H1 (cell line): ENCODE data around the gene AHCY. TPM values are rescaled to one million over a fixed set of nuclear protein-coding genes. Genes with fewer than 3 reads are reported as not detected.
"Not testable (repeated sequence)": the region's sequence is repeated elsewhere in the genome, so short reads cannot be mapped to it uniquely, and the experiment has no call there.

Experiments used
- CTCF ChIA-PET: fragments of 300-600 bp; sonication (Branson Sonifier 250); formaldehyde crosslinking; loops from one replicate; lab custom pipeline; 2021; ENCODE audit not compliant: partially characterized antibody; lab: Charles Lee
- POLR2A ChIA-PET: fragments of 300-600 bp; sonication (Branson Sonifier 250); formaldehyde crosslinking; loops from one replicate; lab custom pipeline; 2021; ENCODE audit warnings: inconsistent platforms; ENCODE audit not compliant: partially characterized antibody; lab: Charles Lee
- DNase-seq, 2 experiments: peaks; one replicate each; pipeline versions ENCODE4 v3.0.0 to v3.0.0-alpha.2; 2010 to 2022; ENCODE audit warnings: low spot score in 2 of 2, low read depth in 1 of 2, mixed read lengths in 1 of 2
- FAIRE-seq: peaks from 2 replicates; lab custom pipeline; 2011; peaks lifted over from hg19 to GRCh38; lab: Jason Lieb, UNC
- H2AFZ ChIP-seq: 2 replicates; pipeline ENCODE4 v1.8.1; 2012; ENCODE audit warnings: low read length, inconsistent platforms
- H2AK5ac ChIP-seq: 2 replicates; pipeline ENCODE4 v1.6.1; 2013; ENCODE audit warnings: low read depth, low read length
- H2BK120ac ChIP-seq: replicated peaks from 2 replicates; pipeline ENCODE3; 2013; ENCODE audit warnings: low read depth, low read length, inconsistent platforms
- H2BK12ac ChIP-seq: 2 replicates; pipeline ENCODE4 v1.6.1; 2013; ENCODE audit warnings: low read depth, low read length
- H2BK15ac ChIP-seq: 2 replicates; pipeline ENCODE4 v1.6.1; 2013; ENCODE audit warnings: low read length
- H2BK20ac ChIP-seq: 2 replicates; pipeline ENCODE4 v1.6.1; 2013; ENCODE audit warnings: low read length
- H2BK5ac ChIP-seq: 2 replicates; pipeline ENCODE4 v1.6.1; 2013; ENCODE audit warnings: low read depth, low read length
- H3K14ac ChIP-seq: 2 replicates; pipeline ENCODE4 v1.6.1; 2013; ENCODE audit warnings: inconsistent platforms; ENCODE audit not compliant: insufficient read length
- H3K18ac ChIP-seq: 2 replicates; pipeline ENCODE4 v1.6.1; 2013; ENCODE audit warnings: low read length; ENCODE audit errors: extremely low read depth
- H3K23ac ChIP-seq: 2 replicates; pipeline ENCODE4 v1.6.1; 2013; ENCODE audit warnings: inconsistent platforms; ENCODE audit not compliant: insufficient read length
- H3K23me2 ChIP-seq: 2 replicates; pipeline ENCODE4 v1.6.1; 2013; ENCODE audit warnings: low read depth, low read length
- H3K27ac ChIP-seq: 2 replicates; pipeline ENCODE4 v1.6.1; 2011; ENCODE audit warnings: low read depth, low read length, inconsistent platforms
- H3K27me3 ChIP-seq, 4 experiments: replicated peaks in 1 of 4; 1 replicate in 1 of 4; 2 replicates in 3 of 4; pipeline versions ENCODE4 v1.6.1 to v1.8.1; 2011 to 2013; ENCODE audit warnings: low read length in 3 of 4, mild to moderate bottlenecking in 3 of 4, inconsistent platforms in 2 of 4, mixed read lengths in 2 of 4, moderate library complexity in 1 of 4; ENCODE audit not compliant: control insufficient read depth in 3 of 4, insufficient read depth in 3 of 4; ENCODE audit errors: extremely low read depth in 1 of 4
- H3K36me3 ChIP-seq, 4 experiments: 2 replicates each; pipeline versions ENCODE4 v1.6.1 to v1.8.1; 2011 to 2013; ENCODE audit warnings: mild to moderate bottlenecking in 4 of 4, low read length in 3 of 4, moderate library complexity in 2 of 4, control low read depth in 1 of 4, inconsistent platforms in 1 of 4; ENCODE audit not compliant: insufficient read depth in 4 of 4, control insufficient read depth in 2 of 4
- H3K4ac ChIP-seq: replicated peaks from 2 replicates; pipeline ENCODE3; 2013; ENCODE audit warnings: low read length, low read depth, mixed read lengths, inconsistent platforms; ENCODE audit not compliant: insufficient read length
- H3K4me1 ChIP-seq, 4 experiments: replicated peaks in 1 of 4; 1 replicate in 1 of 4; 2 replicates in 3 of 4; pipeline versions ENCODE4 v1.6.1 to v1.8.1; 2011 to 2013; ENCODE audit warnings: low read length in 3 of 4, inconsistent platforms in 2 of 4, mixed read lengths in 1 of 4; ENCODE audit not compliant: insufficient read depth in 4 of 4, control insufficient read depth in 3 of 4
- H3K4me2 ChIP-seq, 2 experiments: 2 replicates each; pipeline versions ENCODE4 v1.6.1 to v1.8.1; 2011 to 2013; ENCODE audit warnings: low read depth in 2 of 2, low read length in 2 of 2, control low read depth in 1 of 2, inconsistent platforms in 1 of 2, mild to moderate bottlenecking in 1 of 2; ENCODE audit not compliant: insufficient read depth in 1 of 2
- H3K4me3 ChIP-seq, 4 experiments: fragments of 200-600, 300-600 bp in 1 of 4; sonication (generic), shearing (Covaris generic), sonication (Bioruptor Twin) in 1 of 4; 2 replicates each; pipeline versions ENCODE4 v1.5.1 to v1.8.1; 2011 to 2016; ENCODE audit warnings: low read length in 4 of 4, low read depth in 3 of 4, control low read depth in 2 of 4, inconsistent platforms in 2 of 4, mild to moderate bottlenecking in 2 of 4, mixed read lengths in 1 of 4, moderate library complexity in 1 of 4; ENCODE audit not compliant: insufficient read depth in 2 of 4; ENCODE audit errors: extremely low read depth in 1 of 4
- H3K56ac ChIP-seq: replicated peaks from 2 replicates; pipeline ENCODE3; 2013; ENCODE audit warnings: low read depth, mild to moderate bottlenecking, mixed read lengths, low read length, inconsistent platforms; ENCODE audit not compliant: insufficient read length
- H3K79me1 ChIP-seq: 2 replicates; pipeline ENCODE4 v1.6.1; 2013; ENCODE audit warnings: low read depth, low read length, control low read depth
- H3K79me2 ChIP-seq, 2 experiments: 2 replicates each; pipeline versions ENCODE4 v1.6.1 to v1.8.1; 2012 to 2013; ENCODE audit warnings: low read length in 2 of 2, mild to moderate bottlenecking in 2 of 2, inconsistent platforms in 1 of 2; ENCODE audit not compliant: insufficient read depth in 2 of 2, control insufficient read depth in 1 of 2
- H3K9ac ChIP-seq, 4 experiments: replicated peaks in 1 of 4; 1 replicate in 1 of 4; 2 replicates in 3 of 4; pipeline versions ENCODE4 v1.6.1 to v1.8.1; 2011 to 2013; ENCODE audit warnings: low read depth in 3 of 4, low read length in 3 of 4, control low read depth in 2 of 4, mild to moderate bottlenecking in 2 of 4, moderate library complexity in 2 of 4, inconsistent platforms in 1 of 4; ENCODE audit errors: extremely low read depth in 1 of 4
- H3K9me3 ChIP-seq, 2 experiments: 2 replicates each; pipeline versions ENCODE4 v1.6.1 to v1.8.1; 2012 to 2013; ENCODE audit warnings: mild to moderate bottlenecking in 2 of 2, moderate library complexity in 2 of 2, control low read depth in 1 of 2, inconsistent platforms in 1 of 2, low read depth in 1 of 2, low read length in 1 of 2, mixed read lengths in 1 of 2; ENCODE audit not compliant: insufficient read depth in 2 of 2
- H4K20me1 ChIP-seq, 2 experiments: replicated peaks in 1 of 2; 2 replicates each; pipeline versions ENCODE3 to v1.8.1; 2011 to 2013; ENCODE audit warnings: inconsistent platforms in 2 of 2, low read length in 2 of 2, mild to moderate bottlenecking in 1 of 2; ENCODE audit not compliant: insufficient read depth in 2 of 2, control insufficient read depth in 1 of 2
- H4K5ac ChIP-seq: 2 replicates; pipeline ENCODE4 v1.6.1; 2013; ENCODE audit warnings: low read length, low read depth, mixed read lengths, inconsistent platforms; ENCODE audit not compliant: insufficient read length
- H4K8ac ChIP-seq: 2 replicates; pipeline ENCODE4 v1.8.0; 2013; ENCODE audit warnings: mild to moderate bottlenecking, moderate library complexity, low read length, inconsistent platforms; ENCODE audit not compliant: insufficient read depth; ENCODE audit errors: extremely low read depth
- H4K91ac ChIP-seq: replicated peaks from 2 replicates; pipeline ENCODE3; 2013; ENCODE audit warnings: low read length, mixed read lengths, inconsistent platforms; ENCODE audit not compliant: insufficient read length
- RAD21 ChIP-seq, 2 experiments: IDR thresholded peaks in 1 of 2; conservative IDR thresholded peaks in 1 of 2; 2 replicates each; pipeline ENCODE4 v1.6.1; 2011; ENCODE audit warnings: low read depth in 2 of 2, low read length in 2 of 2, improper control_type of control experiment in 1 of 2, inconsistent platforms in 1 of 2, mild to moderate bottlenecking in 1 of 2, moderate library complexity in 1 of 2
- WGBS, 2 experiments: shearing (Covaris generic) in 1 of 2; methylation state at CpG; one replicate each; pipeline versions ENCODE4 v1.1.6 to v1.1.7; 2013 to 2015; ENCODE audit warnings: low lambda C conversion rate in 2 of 2, mixed read lengths in 2 of 2, inconsistent platforms in 1 of 2, low coverage in 1 of 2, missing lambda C conversion rate in 1 of 2; ENCODE audit not compliant: insufficient replicate concordance in 2 of 2, insufficient coverage in 1 of 2, insufficient read length in 1 of 2; ENCODE audit errors: extremely low coverage in 1 of 2, missing lambda C conversion rate in 1 of 2; 5-methylcytosine and 5-hydroxymethylcytosine counted together
- polyA plus RNA-seq, 7 experiments: library from polyadenylated mRNA; depleted of rRNA in 3 of 7; stranded (reverse) in 5 of 7; unstranded in 2 of 7; fragments of >200 nt in 5 of 7; fragments of 200-250 nt in 2 of 7; gene quantifications; 1 replicate in 5 of 7; 2 replicates in 1 of 7; 4 replicates in 1 of 7; pipeline versions ENCODE4 v1.2.1 to v1.2.3, GENCODE V29; 2011 to 2013; ENCODE audit warnings: missing spikeins in 2 of 7, mixed read lengths in 2 of 7
- total RNA-seq: library from RNA; stranded (reverse); fragmentation: NEBNext Ultra II Directional; extraction: Animal tissue kit (Norgen Biotek cat#: 25700); gene quantifications from 2 replicates; pipeline ENCODE4 v1.2.1, GENCODE V29; 2021

The AHCY gene
- total and polyA plus RNA-seq, 2 of the 8 experiments (the other 6 are each of a cell fraction or from before 2014, with no cell fraction given) = 404 to 638 TPM

DNA sequence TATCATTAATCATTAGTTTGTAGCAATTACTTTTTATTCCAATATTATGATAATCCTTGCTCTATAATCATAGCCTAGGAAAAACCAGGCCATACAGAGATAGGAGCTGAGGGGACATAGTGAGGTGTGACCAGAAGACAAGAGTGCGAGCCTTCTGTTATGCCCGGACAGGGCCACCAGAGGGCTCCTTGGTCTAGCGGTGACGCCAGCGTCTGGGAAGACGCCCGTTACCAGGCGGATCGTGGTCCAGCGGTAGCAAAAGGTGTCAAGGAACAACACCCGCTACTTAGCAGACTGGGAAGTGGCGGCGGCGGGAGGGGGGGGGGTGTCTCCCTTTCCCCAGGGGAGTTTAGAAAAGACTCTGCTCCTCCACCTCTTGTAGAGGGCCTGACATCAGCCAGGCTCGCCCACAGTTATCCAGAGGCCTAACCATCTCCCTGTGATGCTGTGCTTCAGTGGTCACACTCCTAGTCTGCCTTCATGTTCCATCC, 4.8 kb downstream of the AHCY start:
- 60% methylated on average over 2 of the region's 15 CpGs; no CpG with 5 or more reads in 1 of the 2 experiments for WGBS, 2 experiments
- DNase-seq = not testable (repeated sequence)

More for the DNA sequence above, 4.8 kb downstream of the AHCY start:
- not testable (repeated sequence) for H4K91ac ChIP-seq, H3K4ac ChIP-seq, H3K18ac ChIP-seq, H2BK15ac ChIP-seq, H3K56ac ChIP-seq, H2AK5ac ChIP-seq, FAIRE-seq, H3K9me3 ChIP-seq, H2BK5ac ChIP-seq, H3K4me3 ChIP-seq, H3K23me2 ChIP-seq, H4K5ac ChIP-seq, H3K14ac ChIP-seq, H3K27ac ChIP-seq, H2AFZ ChIP-seq, H2BK120ac ChIP-seq, H4K8ac ChIP-seq, H2BK12ac ChIP-seq, H3K4me2 ChIP-seq, H3K4me1 ChIP-seq, H3K27me3 ChIP-seq, H3K23ac ChIP-seq, H3K9ac ChIP-seq, H2BK20ac ChIP-seq
- peaks cover 31 to 85% of the 10 kb centered on the region in 2 experiments for H3K79me2 ChIP-seq
- peaks cover 38 to 50% of the 10 kb centered on the region in 2 experiments for H4K20me1 ChIP-seq
- TF ChIP-seq RAD21 (IDR thresholded peaks at IDR 0.05 in 1 of 2, conservative IDR thresholded peaks at IDR 0.05 in 1 of 2; ENCODE audit: low read depth in 2 of 2, low read length in 2 of 2) = peak in 1 of 2 experiments; percentile 7; a peak in 1 of 4 replicates
- POLR2A ChIA-PET = interaction anchor here (1.8 kb wide), 1 partner anchor 217 kb away, joined by 4 read pairs; the partner anchor contains the start of gene DYNLRB1
- CTCF ChIA-PET = interaction anchor here (0.7 to 3.0 kb wide), 12 partner anchors 9 to 247 kb away, joined by 3 to 19 read pairs (median 3); no protein-coding TSS in a partner anchor
- H3K79me1 ChIP-seq = peaks cover 25% of the 10 kb centered on the region
- peaks cover 16 to 23% (median 22%) of the 10 kb centered on the region in 4 experiments; a peak in 7 of 8 replicates for H3K36me3 ChIP-seq
